Adrenal gland (tissue), 5 donors: ENCODE data around the gene CRK.

Experiments used
- POLR2A ChIP-seq, 2 donors: fragments of 450-650 bp; IDR thresholded peaks; one replicate each; pipeline ENCODE4 v1.6.1; 2017; ENCODE audit warnings: antibody characterized with exemption in 2 of 2, mild to moderate bottlenecking in 2 of 2, moderate library complexity in 1 of 2
- TF ChIP-seq, protein P1 (sequence below), 6 experiments: fragments of 450-650 bp in 4 of 6; fragments of 200-600 bp in 2 of 6; sonication (generic) in 1 of 6; IDR thresholded peaks; 1 replicate in 5 of 6; 2 replicates in 1 of 6; pipeline versions ENCODE4 v1.5.1 to v1.8.0; 2016 to 2021; ENCODE audit warnings: antibody characterized with exemption in 6 of 6, mild to moderate bottlenecking in 2 of 6, moderate library complexity in 1 of 6
- donor health status: DM: no; HTN: no; CAD: no.

DNA sequence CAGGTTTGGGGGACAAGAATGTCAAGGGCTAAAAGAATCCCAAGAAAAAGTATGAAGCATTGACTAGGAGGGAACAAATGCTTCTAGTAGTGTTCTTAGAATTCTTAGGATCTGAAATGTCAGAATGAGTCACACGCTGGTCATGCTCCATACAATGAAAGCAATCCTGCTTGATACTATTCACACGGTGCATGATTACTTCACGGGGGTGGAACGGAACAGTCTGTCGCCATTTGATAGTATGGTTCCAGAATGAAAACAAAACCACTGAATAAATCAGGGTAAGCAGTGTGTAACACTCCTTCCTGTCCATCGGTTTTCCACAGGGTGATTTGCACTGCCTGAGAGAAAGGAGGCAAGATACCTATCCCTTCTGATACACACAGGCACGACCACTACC lies 33.1 kb downstream of the CRK start:
- TF ChIP-seq, protein P1, sequence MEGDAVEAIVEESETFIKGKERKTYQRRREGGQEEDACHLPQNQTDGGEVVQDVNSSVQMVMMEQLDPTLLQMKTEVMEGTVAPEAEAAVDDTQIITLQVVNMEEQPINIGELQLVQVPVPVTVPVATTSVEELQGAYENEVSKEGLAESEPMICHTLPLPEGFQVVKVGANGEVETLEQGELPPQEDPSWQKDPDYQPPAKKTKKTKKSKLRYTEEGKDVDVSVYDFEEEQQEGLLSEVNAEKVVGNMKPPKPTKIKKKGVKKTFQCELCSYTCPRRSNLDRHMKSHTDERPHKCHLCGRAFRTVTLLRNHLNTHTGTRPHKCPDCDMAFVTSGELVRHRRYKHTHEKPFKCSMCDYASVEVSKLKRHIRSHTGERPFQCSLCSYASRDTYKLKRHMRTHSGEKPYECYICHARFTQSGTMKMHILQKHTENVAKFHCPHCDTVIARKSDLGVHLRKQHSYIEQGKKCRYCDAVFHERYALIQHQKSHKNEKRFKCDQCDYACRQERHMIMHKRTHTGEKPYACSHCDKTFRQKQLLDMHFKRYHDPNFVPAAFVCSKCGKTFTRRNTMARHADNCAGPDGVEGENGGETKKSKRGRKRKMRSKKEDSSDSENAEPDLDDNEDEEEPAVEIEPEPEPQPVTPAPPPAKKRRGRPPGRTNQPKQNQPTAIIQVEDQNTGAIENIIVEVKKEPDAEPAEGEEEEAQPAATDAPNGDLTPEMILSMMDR (IDR thresholded peaks at IDR 0.05) = no peak
- TF ChIP-seq POLR2A (IDR thresholded peaks at IDR 0.05) = no peak
